Activated CD4-positive, alpha-beta T cell treated with anti-CD3 and anti-CD28 coated beads, Interleukin-2, amount 50 U/mL, for 24 hours (primary cell): ENCODE data around the gene IPO5.
"Not testable (repeated sequence)": the region's sequence is repeated elsewhere in the genome, so short reads cannot be mapped to it uniquely, and the experiment has no call there.

Source experiments
- DNase-seq, 2 donors: peaks; one replicate each; pipeline ENCODE4 v3.0.0-alpha.2; 2020; ENCODE audit warnings: low read depth in 1 of 2, low spot score in 1 of 2

Gene IPO5

DNA sequence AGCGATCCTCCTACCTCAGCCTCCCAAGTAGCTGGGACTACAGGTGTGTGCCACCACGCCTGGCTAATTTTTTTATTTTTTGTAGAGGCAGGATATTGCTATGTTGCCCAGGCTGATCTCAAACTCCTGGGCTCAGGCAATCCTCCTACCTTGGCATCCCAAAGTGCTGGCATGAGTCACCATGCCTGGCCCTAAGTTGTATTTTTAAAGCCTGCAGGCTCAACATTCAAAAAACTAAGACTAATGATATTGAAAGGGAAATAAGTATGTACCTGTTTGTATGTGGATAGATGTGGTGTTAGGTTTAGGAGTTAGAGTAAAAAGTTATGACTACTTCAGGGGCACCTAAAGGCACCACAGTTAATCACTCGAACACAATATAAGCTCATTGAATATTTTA is 5.4 kb upstream of the IPO5 start:
- DNase-seq = no peak

DNA sequence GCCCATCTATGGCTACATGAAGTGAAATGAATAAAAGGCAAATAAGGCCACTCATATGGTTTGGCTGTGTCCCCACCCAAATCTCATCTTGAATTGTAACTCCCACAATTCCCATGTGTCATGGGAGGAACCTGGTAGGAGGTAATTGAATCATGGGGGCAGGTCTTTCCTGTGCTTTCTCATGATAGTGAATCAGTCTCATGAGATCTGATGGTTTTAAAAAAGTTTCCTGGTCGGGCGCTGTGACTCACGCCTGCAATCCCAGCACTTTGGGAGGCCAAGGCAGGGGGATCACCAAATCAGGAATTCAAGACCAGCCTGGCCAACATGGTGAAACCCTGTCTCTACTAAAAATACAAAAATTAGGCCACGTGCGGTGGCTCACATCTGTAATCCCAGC is 4.2 kb upstream of the IPO5 start:
- DNase-seq = not testable (repeated sequence)

DNA sequence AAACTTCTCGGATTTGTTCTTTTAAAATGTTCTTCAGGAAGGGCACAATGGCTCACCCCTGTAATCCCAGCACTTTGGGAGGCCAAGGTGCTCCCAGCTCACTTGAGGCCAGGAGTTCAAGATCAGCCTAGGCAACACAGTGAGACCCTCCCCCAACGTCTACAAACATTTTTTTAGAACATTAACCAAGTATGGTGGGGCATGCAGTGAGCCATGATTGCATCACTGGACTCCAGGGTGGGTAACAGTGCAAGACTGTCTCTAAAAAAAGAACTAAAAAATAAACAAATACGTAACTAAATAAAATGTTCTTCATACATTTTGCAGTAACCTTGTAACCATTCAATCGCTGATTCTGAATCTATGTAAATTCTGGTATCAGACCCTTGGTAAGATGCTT is 2.1 kb upstream of the IPO5 start:
- DNase-seq = no peak

DNA sequence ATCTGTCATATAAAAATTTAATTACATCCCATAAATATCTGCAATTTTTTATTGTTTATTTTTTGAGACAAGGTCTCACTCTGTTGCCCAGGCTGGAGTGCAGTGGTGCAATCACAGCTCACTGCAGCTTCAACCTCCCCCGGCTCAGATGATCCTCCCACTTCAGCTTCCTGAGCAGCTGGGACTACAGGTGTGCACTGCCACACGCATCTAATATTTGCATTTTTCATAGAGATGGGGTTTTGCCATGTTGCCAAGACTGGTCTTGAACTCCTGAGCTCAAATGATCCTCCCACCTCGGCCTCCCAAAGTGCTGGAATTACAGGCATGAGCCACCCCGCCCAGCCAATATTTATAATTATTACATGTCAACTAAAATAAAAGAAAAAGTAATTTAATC is 644 bp upstream of the IPO5 start:
- DNase-seq = not testable (repeated sequence)

DNA sequence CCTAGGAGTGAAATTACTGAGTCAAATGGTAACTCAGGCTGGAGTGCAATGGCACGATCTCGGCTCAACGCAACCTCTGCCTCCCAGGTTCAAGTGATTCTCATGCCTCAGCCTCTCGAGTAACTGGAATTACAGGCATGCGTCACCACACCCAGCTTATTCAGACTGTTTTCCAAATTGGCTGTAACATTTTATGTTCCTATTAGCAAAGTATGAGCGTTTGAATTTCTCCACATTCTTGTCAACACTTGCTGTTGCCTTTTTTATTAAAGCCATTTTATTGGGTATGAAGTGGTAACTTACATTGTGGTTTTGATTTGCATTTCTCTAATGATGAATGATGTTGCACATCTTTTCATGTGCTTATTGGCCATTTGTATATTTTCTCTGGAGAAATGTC is 7.9 kb downstream of the IPO5 start:
- no peak for DNase-seq

DNA sequence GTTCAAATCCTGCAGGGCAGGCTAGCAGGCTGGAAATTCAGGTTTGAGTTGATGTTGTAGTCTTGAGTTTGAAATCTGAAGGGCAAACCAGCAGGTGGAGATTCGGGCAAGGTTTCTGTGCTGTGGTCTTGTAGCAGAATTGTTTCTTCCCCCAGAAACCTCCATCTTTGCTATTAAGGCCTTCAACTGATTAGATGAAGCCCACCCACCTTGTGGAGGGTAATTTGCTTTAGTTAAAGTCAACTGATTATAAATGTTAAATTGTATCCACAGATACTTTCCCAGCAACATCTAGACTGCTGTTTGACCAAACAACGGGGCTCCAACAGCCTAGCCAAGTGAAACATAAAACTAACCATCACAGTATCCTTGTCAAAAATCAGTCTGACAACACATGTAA is 9.4 kb downstream of the IPO5 start:
- no peak for DNase-seq

DNA sequence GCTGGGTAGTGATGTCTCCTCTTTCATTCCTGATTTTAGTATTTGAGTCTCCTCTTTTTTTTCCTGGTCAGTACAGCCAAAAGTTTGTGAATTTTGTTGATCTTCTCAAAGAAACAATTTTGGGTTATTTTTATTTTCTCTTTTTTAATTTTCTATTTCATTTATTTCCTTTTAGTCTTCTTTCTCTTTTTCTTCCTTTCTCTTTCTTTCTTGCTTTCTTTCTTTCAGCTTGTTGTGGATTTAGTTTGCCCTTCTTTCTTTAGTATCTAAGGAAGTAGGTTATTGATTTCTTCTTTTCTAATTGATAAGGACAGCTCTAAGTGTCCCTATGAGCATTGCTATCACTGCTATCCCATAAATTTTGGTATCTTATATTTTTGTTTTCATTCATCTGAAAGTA is 13.8 kb downstream of the IPO5 start:
- DNase-seq = no peak

DNA sequence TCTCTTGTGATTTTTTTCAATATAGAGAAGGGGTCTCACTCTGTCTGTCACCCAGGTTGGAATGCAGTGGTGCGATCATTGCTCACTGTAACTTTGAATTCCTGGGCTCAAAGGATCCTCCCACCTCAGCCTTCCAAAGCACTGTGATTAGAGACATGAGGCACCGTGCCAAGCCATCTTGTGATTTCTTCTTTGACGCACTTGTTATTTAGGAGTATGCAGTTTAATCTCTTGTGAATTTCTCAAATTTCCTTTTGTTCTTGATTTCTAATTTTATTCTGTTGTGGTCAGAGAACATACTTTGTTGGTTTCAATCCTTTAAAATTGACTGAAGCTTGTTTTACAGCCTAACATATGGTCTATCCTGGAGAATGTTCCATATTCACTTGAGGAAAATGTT is 14.5 kb downstream of the IPO5 start:
- DNase-seq = no peak

DNA sequence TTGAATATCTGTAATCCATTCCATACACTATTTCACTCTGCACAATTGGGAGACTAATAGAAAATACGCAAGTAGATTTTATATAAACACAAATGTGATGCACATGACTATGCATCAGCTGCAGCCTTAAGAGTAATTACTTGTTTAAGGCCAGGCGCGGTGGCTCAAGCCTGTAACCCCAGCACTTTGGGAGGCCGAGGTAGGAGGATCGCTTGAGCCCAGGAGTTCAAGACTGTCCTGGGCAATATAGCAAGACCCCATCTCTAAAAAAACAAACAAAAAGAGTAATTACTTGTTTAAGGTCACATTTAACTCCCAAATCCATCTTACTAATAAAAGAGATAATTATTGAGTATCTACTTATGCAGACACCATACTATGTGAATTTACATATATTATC is 18.0 kb downstream of the IPO5 start:
- no peak for DNase-seq

DNA sequence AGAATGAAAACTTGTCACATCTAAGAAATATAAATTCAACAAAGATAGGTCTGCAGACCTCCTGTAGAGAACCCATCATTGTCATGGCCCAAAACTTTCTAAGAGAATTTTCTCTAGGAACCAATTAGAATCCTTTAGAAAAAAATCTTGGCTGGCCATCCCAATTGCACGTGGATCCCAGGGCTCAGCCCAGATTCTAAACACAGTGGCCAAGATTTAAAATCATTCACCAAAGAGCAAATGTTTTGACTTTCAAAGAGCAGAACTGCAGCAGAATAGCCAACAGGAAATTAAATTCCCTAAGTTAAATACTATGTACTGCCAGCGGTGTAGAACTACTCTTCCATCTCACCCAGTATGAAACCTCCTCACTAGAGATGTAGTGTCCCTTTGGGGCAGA is 21.3 kb downstream of the IPO5 start:
- no peak for DNase-seq

DNA sequence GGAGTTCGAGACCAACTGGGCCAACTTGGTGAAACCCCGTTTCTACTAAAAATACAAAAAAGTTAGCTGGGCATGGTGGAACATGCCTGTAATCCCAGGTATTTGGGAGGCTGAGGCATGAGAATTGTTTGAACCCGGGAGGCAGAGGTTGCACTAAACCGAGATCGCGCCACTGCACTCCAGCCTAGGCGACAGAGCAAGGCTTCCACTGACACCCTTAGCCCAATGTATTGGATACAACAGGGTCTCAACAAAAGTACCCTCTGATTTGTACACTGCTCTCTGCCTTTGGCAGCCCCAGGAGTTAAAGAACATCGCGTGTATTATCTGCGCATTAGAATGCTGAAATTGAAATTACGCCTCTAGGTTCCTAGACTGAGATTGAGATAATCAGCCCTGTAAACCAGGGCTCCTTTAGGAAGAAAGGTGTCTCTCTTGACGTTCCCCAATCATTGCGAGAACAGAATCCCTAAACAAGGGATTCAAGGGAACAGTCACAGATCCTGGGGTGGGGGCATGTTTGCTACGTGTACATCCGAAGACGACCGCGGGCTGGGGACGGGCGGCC is 21.9 kb downstream of the IPO5 start:
- no peak for DNase-seq

DNA sequence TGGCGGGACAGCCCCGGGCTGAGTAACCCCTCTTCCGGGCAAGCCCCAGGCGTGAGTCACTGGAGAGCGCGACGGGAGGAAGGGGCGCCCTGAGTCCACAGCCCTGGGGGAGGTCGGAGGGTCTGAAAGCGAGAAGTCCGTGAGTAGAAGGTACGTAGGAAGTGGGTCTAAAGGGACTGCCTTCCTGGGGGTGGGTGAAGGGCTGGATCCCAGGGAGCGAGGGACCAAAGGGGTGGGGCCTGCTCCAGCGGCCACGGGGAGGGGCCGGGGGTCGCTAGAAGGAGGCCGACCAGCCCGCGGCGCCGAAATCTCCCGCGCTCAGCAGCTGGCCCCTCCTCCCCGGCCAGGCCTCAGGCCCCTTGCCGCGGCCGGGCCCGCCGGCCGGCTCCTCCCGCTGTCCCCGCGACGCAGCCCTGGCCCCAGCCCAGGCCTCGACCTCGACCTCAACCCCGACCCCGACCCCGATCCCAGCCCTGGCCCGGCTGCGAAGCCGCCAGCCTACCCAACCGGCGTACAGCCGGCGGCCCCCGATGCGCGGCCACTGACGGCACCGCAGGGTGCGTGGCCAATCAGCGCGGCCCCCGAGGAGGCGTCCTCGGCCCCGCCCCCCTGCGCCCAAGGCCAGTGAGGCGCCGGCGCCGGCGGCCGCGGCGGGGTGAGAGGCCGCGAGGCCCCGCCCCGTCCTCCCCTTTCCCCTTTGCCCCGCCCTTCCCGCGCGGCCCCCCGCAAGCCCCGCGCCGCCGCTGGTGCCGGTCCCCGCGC is 22.6 kb downstream of the IPO5 start:
- DNase-seq = peak; percentile 82 to 83

DNA sequence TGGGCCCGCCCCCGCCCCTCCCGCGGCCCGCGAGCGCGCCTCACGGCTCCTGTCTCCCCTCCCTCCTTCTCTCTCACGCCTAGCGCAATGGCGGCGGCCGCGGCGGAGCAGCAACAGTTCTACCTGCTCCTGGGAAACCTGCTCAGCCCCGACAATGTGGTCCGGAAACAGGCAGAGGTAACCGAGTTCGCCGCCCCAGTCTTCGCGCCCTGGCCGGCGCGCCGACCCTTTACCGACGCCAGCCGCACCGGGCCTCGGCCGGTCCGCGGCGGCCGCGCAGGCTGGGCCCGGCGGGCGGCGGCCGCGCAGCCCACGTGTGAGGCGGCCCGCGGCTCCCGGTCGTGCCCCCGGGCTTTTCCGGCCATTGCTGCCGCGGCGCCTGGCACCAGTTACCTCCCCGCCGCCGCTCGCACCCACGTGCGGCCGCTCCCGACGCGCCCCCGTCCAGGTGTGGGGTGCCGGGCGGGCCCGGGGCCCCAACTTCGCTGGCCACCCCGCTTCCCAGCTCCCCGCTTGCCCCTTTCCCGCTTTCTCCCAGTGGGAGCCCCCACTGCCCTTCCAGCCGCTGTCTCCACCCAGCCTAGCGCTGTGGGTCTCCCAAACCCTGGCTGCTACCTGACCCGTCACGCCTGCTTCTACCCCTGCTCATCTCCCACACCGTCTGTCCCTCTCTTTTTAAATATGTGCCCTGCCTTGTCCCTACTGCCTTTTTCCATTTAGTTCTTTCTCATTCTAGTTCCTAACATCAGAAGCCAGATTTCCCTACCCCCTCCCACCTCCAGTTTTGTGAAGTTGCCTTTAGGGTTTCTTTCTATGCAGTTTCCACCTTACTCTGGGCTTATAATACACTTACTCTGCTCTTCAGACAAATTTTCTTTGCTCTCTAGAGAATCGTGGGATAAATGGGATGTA is 23.4 kb downstream of the IPO5 start:
- DNase-seq = no peak

DNA sequence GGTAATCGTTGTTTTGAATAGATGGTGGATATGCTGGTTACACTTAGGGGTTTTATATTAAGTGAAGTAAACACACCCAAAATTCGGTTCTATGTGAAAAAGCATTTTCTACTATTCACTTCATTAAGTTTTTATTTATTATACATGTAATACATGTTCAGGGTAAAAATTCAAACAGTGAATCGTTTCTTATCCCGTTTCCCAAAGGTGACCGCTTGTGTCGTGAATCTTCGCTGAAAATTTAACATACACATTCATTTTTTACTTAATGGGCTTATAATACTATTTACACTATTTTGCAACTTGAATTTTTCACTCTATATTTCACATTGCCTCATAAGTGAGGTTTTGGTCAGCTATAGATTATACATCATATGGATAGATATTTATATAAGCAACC is 24.5 kb downstream of the IPO5 start:
- no peak for DNase-seq

DNA sequence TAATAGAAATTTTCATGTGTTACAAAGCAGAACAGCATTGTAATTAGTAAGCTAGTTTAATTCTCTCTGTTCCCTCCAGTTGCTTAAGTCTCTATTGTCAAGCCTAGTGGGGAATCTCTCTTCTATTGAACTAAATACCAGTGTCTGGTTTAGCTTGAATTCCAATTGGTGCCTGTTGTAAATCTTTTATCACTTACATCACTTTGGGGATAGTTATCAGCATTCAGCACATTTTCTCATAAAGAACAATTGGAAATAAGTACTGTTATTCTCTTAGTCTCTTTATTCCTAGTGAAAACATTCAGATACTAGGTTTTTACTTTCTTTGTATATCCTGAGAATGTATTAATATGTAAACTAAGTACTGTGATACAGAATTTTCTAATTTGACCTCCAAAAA is 25.2 kb downstream of the IPO5 start:
- no peak for DNase-seq

DNA sequence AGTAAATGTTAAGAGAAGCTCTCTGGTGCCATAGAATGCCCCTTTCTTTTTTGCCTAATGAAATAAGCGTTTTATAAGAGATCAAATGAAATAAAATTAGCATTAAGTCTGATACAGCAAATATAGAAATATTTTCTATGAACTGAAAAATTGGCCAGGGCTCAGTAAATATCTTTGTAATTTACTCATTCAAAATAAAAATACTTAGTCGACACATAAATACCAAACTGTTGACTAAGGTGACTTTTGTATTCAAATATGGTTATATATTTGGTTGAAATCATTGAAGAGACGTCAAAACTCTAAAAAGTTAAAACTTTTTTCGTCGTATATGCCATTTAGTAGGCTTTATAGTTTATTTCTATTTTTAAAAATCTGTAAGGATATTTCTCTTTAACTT is 25.6 kb downstream of the IPO5 start:
- no peak for DNase-seq

DNA sequence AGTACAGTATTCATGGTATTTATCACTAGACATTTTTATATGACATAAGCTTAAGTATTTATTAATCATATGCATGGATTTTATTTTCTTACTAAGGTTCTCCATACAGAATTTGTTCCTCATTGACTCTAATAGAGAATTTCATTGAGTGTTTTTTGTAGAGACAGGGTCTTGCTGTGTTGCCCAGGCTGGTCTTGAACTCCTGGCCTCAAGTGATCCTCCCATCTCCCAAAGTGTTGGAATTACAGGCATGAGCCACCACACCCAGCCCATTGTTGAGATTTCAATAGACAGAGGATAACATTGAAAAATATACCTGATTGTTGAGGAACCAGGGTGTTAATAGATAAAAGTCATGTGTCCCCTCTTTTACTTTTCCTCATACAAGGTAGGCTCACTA is 26.1 kb downstream of the IPO5 start:
- DNase-seq = no peak

DNA sequence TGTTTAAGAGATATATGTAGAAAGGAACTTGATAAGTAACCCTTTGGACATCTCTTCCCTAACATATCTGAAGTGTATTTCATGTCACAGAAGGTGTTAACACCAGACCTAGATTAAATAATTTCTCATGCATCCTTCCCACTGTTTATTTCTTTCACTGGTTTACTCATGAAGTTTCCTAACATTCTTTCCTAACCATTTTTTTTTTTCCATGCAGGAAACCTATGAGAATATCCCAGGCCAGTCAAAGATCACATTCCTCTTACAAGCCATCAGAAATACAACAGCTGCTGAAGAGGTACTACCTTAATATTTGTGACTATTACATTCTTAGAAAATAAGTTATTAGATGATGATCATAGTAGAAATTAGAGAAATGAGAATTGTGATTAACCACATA is 28.8 kb downstream of the IPO5 start:
- DNase-seq = no peak

DNA sequence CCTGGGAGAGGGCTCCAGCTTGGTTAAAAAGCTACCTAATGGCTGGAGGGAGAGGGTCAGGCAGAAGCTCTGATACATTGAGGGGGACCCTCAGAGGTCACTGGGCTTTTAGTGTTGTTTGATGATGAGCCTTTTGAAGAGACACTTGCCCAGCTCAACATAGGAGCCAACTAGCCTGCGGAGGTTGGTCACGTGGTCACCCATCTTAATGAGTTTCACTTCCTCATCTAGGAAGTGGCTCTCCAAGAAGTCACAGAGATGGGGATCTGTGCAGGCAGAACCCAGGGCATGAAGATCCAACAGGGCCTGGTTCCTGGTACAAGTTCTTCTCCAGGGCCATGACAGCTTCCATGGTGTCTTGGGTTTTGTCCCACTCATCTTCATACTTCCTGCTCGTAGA is 33.4 kb downstream of the IPO5 start:
- no peak for DNase-seq

DNA sequence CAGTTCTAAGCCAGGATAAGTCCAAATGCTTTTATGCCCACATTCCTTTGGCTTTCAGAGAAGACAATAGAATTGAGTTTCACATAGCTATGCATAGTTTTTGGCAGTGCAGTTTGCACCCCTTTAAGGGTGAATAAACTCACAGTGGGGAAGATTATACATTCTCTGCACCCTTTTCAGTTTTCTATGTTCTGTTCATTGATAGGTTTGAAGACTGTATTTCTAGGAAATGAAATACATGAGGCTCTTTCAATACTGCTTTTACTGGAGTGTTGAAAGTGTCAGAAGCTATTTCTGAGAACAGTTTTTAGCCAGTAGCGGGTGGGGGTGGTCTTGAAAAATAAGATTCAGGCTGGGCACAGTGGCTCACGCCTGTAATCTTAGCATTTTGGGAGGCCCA is 46.2 kb downstream of the IPO5 start:
- no peak for DNase-seq

DNA sequence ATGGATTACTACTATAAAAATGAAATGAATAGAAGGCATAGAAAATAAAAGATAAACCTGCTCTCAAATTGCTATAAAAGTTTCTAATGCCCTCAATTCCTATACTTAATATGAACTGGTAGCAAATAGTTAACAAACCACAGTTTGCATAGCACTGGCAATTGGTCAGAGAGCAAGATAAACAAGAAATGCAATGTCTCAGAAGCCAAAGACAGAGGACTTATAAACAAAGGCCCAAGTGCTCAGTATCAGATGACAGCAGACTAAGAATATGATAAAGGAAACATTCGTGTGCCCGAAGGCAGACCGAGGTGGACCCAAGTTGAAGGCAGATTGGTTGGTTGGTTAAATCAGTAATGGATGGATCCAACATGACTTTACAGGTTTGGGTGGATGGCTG is 50.6 kb downstream of the IPO5 start:
- DNase-seq = no peak

DNA sequence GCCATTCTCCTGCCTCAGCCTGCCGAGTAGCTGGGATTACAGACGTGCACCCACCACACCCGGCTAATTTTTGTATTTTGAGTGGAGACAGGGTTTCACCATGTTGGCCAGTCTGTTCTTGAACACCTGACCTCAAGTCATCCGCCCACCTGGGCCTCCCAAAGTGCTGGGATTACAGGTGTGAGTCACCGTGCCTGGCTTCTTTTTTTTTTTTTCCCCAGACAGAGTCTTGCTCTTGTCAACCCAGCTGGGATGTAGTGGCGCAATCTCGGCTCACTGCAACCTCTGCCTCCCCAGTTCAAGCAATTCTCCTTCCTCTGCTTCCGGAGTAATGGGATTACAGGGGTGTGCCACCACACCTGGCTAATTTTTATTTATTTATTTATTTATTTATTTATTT is 51.5 kb downstream of the IPO5 start:
- DNase-seq = not testable (repeated sequence)
